Keratinocyte (primary cell): ENCODE data around the gene TMBIM1.

ENCODE experiments used
- EZH2 ChIP-seq: IDR thresholded peaks from one replicate; pipeline ENCODE4 v1.6.1; 2012; ENCODE audit warnings: inconsistent platforms, mild to moderate bottlenecking, low read length, moderate library complexity
- TF ChIP-seq, protein P1 (sequence below), 3 experiments: IDR thresholded peaks in 1 of 3; conservative IDR thresholded peaks in 1 of 3; optimal IDR thresholded peaks in 1 of 3; 2 replicates in 2 of 3; 3 replicates in 1 of 3; pipeline versions ENCODE3 to v1.5.1; 2011; ENCODE audit warnings: low read length in 3 of 3, mild to moderate bottlenecking in 3 of 3, moderate library complexity in 2 of 3, control low read depth in 1 of 3, inconsistent platforms in 1 of 3; ENCODE audit not compliant: insufficient read depth in 2 of 3; ENCODE audit errors: extremely low read depth in 1 of 3

- TF ChIP-seq EZH2 = no peak
- TF ChIP-seq, protein P1, sequence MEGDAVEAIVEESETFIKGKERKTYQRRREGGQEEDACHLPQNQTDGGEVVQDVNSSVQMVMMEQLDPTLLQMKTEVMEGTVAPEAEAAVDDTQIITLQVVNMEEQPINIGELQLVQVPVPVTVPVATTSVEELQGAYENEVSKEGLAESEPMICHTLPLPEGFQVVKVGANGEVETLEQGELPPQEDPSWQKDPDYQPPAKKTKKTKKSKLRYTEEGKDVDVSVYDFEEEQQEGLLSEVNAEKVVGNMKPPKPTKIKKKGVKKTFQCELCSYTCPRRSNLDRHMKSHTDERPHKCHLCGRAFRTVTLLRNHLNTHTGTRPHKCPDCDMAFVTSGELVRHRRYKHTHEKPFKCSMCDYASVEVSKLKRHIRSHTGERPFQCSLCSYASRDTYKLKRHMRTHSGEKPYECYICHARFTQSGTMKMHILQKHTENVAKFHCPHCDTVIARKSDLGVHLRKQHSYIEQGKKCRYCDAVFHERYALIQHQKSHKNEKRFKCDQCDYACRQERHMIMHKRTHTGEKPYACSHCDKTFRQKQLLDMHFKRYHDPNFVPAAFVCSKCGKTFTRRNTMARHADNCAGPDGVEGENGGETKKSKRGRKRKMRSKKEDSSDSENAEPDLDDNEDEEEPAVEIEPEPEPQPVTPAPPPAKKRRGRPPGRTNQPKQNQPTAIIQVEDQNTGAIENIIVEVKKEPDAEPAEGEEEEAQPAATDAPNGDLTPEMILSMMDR (optimal IDR thresholded peaks at IDR 0.05 in 1 of 3, IDR thresholded peaks at IDR 0.05 in 1 of 3, conservative IDR thresholded peaks at IDR 0.05 in 1 of 3; ENCODE audit: extremely low read depth in 1 of 3, insufficient read depth in 2 of 3, low read length in 3 of 3) = no peak
Measured at GRCh38 chr2:218255446-218255845, 36.9 kb downstream of the TMBIM1 start.
